Globus pallidus (tissue), 1 donor: ENCODE results near the gene USP43.
"Not testable (repeated sequence)": the region's sequence is repeated elsewhere in the genome, so short reads cannot be mapped to it uniquely, and the experiment has no call there.

Experiments
- DNase-seq: peaks from one replicate; pipeline ENCODE4 v3.0.0-alpha.2; 2015; ENCODE audit warnings: low spot score

Gene USP43

DNA sequence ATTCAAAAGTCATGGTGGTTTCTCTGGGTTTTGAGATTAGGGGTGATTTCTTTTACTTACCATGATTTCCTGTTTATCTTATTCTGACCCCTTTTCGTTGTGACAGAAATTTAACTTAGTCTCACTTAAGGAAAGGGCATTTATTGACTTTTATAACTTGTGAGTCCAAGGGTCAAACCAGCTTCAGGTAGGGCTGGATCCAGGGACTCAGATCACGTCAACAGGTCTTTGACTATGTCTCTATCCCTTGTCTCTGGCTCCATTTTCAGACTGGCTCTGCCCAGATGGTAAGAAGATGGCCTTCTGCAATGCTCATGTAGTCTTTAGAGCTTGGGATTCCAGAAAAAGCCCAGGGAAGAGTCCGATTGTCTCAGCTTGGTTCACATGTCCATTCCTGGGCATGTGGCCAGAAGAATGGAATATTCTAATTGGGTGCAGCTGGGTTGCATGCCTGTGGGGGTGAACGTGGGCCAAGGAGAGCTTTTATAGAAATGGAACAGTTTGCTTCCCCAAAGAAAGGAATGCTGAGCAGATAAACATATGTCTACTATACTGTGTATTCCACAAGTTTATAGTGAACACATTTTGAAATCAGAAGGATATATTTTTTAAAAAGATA, 13.4 kb downstream of the USP43 start:
- DNase-seq: no peak

- DNase-seq: no peak
These were observed 15.7 kb downstream of the USP43 start for GRCh38 chr17:9661027-9661426.

DNA sequence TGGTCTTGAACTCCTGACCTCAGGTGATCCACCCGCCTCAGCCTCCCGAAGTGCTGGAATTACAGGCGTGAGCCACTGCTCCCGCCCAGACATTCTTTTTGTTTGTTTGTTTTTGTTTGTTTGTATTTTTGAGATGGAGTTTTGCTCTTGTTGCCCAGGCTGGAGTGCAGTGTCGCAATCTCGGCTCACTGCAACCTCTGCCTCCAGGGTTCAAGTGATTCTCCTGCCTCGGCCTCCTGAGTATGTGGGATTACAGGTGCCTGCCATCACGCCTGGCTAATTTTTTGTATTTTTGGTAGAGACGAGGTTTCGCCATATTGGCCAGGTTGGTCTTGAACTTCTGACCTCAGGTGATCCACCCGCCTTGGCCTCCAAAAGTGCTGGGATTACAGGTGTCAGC, 18.2 kb downstream of the USP43 start:
- DNase-seq: not testable (repeated sequence)

DNA sequence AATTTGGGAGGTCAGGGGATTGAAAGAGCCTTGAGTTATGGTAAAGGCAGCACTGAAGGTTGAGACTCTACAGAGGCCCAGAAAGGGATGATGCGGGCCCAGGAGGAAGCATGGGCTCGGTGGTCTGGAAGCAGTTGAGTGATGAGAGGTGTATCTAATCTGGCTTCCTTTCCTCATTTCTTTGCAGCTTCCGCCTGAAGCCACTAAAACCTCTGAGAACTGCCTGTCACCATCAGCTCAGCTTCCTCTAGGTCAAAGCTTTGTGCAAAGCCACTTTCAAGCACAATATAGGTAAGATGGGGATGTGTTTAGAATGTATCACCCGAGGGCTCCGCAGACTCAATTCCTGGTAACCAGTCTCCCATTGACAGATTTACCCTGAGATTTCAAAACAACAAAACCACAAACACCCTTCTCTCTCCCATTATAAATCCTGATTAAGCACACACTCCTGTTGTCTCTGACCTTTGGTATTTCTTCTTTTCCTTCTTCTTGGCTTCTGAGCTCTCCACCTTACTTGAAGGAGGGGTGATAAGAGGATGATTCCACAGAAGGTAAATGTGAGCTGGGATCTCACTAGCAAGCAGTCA, 21.2 kb downstream of the USP43 start:
- no peak for DNase-seq

DNA sequence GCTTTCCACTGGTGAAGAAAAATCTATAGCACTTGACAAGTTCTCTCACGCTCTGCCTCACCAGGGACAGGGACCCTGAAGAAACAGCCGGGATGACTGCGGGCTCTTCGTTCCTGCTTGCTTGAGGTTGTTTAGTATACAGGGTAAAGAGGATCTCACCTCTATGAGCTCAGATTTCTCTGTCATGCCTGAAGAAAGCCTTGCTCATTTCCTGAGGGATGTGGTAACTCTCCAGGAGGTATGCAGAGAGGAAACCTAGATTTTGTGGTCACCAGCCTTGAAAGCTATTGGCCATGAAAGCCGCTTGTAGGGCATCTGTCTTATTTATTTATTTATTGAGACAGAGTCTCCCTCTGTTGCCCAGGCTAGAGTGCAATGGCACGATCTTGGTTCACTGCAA, 23.2 kb downstream of the USP43 start:
- DNase-seq: no peak

DNA sequence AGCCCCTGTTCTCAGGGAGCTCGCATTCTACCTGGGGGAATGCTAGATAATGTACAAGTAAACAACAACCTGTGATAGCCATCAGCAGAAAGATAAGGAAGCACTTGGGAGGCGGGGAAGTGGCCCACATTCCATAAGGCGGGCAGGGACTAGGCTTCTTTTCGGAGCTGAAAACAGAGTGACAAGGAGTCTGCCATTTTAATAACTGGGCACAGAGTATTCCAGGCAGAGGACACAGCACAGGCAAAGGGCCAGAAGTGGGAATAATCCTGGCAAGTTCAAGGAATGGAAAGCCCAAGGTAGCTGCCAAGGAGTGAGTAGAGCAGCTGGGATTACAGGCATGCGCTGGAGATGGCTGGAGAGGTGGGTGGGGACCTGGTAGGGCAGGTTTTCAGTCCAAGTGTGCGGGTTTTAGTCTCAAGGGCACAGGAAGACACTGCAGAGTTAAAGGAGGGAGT, 24.3 kb downstream of the USP43 start:
- DNase-seq: no peak

DNA sequence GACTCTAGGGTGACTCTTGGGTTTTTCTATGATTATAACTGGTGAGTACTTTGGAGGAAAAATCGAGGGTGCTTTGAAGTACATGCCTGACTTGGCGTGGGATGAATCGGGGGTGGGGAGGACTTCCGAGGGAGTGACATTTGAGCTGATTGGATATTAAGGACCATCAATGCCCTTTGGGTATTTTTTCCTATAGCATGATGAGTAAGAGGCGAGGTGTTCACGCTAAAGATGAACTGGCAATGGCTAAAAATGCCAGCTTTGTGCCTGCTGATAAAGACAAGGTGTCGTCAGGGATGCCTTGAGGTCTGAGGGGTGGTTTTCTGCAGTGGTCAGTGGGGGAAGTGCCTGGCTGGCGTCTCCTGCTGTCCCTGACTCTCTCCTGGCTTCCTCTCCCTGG, 25.3 kb downstream of the USP43 start:
- no peak for DNase-seq

GRCh38 chr17:9671559-9671958, 26.2 kb downstream of the USP43 start:
- no peak for DNase-seq

DNA sequence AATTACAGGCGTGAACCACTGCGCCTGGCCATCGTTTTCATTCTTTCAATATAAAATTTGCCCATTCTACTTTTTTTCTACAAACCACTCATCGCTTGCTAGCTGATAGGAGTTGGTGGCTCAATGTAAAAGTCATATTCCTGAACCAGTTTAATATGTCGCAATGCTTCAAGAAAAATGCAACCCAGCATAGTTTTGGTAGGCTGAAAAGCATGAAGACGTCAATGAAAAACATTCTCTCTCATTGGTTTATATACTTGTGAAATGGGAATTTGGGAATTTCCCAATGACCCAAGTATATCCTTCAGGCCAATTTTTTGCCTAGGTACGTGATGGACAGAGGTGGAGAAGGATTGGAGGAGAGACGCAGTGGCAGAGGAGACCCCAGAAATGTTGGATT, 26.9 kb downstream of the USP43 start:
- DNase-seq: no peak

- no peak for DNase-seq
These were observed 27.4 kb downstream of the USP43 start for GRCh38 chr17:9672691-9673090.

GRCh38 chr17:9676084-9676483, 30.8 kb downstream of the USP43 start:
- no peak for DNase-seq

GRCh38 chr17:9676820-9677310, 31.5 kb downstream of the USP43 start:
- DNase-seq: no peak

- no peak for DNase-seq
These were observed 32.1 kb downstream of the USP43 start for GRCh38 chr17:9677411-9677810.

GRCh38 chr17:9677896-9678295, 32.6 kb downstream of the USP43 start:
- no peak for DNase-seq

DNA sequence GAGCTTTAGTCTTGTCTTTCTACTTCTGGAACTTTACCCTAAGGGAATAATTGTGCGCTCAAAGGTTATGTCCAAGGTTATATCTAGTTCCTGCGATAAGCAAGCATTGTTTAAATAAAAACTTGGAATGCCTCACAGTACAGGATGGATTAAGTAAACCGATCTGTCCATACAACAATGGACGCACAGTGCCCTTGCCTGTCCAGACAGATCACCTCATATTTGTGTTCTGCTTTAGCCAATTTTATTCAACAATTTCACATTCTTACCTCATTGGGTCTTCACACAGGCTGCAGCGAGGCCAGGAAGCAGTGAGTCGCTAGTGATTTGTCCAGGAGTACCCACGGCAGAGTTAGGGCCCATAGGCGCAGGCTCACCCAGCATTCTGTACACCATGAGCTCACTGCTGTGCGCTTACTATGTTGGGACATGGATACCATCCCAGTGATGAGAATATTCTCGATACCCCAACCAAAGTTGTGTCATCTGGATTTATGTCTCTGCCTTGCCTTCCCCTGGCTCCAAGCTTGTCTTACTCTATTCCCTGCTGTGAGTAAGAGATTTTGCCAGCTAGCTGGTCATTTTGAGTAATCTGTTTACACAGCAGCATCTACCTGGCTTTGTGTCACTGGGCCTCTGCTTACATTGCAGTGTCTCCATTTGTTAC, 39.8 kb downstream of the USP43 start:
- DNase-seq: no peak

DNA sequence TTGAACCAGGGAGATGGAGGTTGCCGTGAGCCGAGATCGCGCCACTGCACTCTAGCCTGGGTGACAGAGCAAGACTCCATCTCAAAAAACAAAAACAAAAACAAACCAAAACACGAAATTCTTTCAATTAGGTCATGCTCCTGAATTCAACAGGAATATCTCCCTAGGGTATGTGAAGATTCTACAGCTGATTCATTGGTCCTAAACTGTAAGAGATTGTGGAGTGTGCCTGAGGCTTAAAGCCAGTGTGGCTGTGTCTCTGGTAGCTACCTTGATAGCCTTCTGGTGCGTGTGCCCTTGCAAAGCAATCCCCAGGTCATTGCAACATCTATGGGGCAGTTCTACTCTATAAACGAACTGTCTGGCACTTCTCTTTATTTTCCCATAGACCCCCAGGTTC, 48.4 kb downstream of the USP43 start:
- no peak for DNase-seq

DNA sequence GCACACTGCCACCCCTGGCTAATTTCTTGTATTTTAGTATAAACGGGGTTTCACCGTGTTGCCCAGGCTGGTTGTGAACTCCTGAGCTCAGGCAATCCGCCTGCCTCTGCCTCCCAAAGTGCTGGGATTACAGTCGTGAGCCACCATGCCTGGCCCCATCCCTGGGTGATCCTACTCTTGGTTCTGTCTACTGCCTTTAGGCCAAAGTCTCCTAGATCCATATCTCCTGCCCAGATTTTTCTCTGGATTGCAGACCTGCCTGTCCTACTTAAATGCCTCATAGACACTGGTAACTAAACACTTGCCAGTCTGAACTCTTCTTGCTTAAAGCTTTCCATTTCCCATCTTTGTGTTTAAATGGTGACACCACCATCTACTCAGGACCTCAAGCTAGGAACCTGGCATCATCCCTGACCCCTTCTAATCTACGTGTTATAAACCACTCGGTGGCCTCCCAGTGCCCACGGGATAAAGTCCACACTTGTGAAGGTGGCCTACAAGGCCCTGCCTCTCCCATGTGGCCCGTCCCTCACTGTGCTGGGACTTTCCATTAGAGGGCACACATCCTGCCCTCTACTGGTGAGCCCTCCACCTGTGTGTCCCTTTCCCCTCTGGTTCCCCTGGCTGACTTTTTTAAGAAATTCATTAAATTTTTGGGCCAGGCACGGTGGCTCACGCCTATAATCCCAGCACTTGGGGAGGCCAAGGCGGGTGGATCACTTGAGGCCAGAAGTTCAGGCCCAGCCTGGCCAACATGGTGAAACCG, 51.1 kb downstream of the USP43 start:
- no peak for DNase-seq

DNA sequence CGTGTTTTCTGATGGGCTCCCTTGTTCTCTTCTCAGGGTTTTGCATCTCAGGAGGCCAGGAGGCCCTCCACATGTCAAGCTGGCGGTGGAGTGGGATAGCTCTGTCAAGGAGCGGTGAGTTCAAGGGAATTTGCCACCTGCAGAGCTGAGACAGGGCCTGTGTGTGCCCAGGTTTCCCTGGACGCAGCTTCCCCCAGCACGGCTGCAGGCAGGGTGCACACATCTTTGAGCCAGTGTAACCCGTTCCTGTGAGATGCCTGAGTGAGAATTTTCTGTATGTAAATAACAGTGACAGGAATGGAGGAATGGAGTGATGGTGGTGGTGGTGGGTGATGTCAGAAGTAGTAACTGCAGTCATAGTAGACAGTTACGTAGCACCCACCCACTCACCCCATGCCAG, 54.8 kb downstream of the USP43 start:
- DNase-seq: no peak

DNA sequence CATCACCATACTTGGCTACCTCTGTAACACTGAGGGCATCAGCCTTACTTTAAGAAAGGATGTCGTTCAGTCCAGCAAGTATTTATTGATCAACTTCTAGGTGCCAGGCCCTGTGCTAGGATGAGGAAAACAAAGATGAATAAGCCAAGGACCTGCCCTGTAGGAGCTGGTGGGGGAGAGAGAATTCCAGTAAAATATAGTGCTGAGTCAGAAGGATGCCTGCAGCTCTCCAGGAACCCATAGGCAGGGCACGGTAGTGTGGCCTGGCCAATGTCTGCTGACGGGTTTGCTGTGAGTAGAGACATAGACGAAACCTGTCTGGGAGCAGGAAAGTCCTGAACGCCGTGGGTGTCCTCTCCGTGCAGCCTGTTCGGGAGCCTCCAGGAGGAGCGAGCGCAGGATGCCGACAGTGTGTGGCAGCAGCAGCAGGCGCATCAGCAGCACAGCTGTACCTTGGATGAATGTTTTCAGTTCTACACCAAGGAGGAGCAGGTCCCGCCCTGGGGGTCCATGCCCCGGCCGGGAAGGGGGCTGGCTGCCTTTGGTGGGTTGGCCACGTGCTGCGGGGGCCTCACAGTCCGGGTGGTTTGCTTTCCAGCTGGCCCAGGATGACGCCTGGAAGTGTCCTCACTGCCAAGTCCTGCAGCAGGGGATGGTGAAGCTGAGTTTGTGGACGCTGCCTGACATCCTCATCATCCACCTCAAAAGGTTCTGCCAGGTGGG, 55.6 kb downstream of the USP43 start:
- no peak for DNase-seq

- DNase-seq: no peak
These were observed 57.2 kb downstream of the USP43 start for GRCh38 chr17:9702482-9702881.

GRCh38 chr17:9702914-9703780, 57.8 kb downstream of the USP43 start:
- no peak for DNase-seq
